HT-29 (cell line): ENCODE results near the gene BCL7B. TPM values are rescaled to one million over a fixed set of nuclear protein-coding genes. Genes with fewer than 3 reads are reported as not detected.
"Not testable (repeated sequence)": the region's sequence is repeated elsewhere in the genome, so short reads cannot be mapped to it uniquely, and the experiment has no call there.

Source experiments
- DNase-seq: peaks from one replicate; pipeline ENCODE4 v3.0.0-alpha.2; 2015; ENCODE audit warnings: low spot score
- total RNA-seq: library from RNA; depleted of rRNA; stranded (reverse); fragments of >200 nt; shearing (Covaris generic); gene quantifications from 2 replicates; pipeline ENCODE4 v1.2.3, GENCODE V29; 2014

BCL7B gene
- total RNA-seq, 1 experiment from 2014 or later = 65.4 TPM

GRCh38 chr7:73573276-73573675 is 15.8 kb upstream of the BCL7B start:
- no peak for DNase-seq

- no peak for DNase-seq
Observed at GRCh38 chr7:73572767-73573186, 15.3 kb upstream of the BCL7B start.

DNA sequence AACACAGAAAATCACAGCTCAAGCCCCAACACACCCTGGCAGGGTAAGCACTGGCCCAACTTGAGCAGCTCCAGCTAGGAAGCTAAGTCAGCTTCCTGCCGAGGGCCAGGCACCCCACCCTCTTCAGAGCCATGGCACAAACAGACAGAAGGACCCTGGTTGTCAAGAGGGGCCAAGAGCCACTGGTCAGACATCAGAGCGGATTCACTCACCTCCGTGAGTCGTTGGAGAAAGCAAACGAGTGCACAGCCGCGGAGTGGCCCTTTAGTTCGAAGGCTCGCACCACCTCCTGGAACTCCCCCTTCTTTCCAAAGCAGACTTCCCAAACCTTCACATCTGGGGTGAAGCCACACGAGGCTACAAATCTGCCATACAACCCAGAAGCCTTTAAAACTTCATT is 13.5 kb upstream of the BCL7B start:
- no peak for DNase-seq

GRCh38 chr7:73570521-73570920 is 13.0 kb upstream of the BCL7B start:
- no peak for DNase-seq

GRCh38 chr7:73569042-73569608 is 11.6 kb upstream of the BCL7B start:
- no peak for DNase-seq

- no peak for DNase-seq
Observed at GRCh38 chr7:73567846-73568685, 10.6 kb upstream of the BCL7B start.

DNA sequence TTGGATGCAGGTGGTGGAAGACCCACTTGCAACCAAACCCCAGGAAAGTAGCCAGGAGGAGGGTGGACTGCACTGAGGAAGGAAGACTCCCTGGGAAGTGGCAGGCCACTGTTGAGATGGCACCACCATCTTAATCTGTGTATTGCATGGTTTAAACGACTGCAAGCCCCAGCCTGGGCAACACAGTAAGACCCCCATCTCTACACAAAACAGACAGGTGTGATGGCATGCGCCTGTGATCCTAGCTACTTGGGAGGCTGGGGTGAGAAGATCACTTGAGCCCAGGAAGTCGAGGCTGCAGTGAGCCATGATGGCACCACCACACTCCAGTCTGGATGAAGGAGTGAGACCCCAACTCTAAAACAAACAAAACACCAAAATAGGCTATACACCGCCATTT is 9.7 kb upstream of the BCL7B start:
- DNase-seq = no peak

DNA sequence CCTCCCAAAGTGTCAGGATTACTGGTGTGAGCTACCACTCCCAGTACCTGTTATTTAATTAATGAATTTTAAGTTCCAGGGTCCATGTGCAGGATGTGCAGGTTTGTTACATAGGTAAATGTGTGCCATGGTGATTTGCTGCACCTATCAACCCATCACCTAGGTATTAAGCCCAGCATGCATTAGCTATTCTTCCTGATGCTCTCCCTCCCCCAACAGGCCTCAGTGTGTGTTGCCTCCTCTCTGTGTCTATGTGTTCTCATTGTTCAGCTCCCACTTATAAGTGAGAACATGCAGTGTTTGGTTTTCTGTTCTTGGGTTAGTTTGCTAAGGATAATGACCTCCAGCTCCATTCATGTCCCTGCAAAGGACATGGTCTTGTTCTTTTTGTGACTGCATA is 8.9 kb upstream of the BCL7B start:
- not testable (repeated sequence) for DNase-seq

- DNase-seq = no peak
Observed at GRCh38 chr7:73565675-73566340, 8.3 kb upstream of the BCL7B start.

DNA sequence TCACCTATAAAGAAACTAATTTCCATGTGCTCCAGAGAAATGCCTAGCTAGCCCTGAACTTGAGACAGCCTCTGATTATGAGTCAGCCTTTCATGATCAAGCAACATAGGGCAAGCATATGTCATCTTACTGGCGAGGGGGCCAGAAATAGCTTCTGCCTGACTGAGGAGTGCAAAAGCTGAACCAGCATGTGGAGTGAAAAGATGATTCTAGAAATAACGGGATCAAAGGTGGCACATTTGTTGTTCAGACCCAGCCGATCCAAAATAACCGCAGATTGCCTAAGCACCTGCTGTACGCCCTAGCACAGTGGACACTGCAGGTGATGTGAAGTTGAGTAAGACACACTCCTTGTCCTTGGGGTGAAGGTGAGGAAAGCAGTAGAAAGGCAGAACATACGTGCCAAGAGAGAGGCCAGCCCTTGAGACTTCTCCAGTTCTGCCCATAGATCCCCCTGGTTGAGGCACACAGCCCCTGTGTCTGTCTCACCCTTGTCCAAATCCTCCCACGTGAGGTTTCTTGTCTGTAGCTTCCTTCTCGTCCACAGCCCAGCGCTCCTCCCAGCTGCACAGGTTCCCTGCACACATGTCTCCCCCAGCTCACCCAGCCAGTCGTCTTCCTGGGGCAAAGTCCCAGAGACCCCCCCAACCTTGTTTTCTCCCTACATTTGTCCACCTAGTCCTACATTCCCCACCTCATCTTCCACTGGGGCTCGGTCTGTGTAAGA is 2.8 kb upstream of the BCL7B start:
- DNase-seq = peak; percentile 27

DNA sequence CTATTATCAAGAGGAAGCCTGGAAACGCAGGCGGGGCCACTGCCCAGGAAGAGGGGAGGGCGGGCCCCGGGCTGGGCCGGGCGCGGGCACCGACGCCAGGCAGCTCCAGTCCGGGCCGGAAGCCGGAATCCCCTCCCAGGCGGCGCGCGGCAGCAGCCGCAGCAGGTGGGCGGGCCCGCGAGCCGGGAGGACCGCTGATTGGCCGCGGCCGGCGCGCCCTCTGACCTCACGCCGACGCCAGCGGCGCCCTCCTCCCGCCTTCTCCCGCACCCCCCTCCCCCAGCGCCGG is 438 bp downstream of the BCL7B start:
- DNase-seq = peak; percentile 97

DNA sequence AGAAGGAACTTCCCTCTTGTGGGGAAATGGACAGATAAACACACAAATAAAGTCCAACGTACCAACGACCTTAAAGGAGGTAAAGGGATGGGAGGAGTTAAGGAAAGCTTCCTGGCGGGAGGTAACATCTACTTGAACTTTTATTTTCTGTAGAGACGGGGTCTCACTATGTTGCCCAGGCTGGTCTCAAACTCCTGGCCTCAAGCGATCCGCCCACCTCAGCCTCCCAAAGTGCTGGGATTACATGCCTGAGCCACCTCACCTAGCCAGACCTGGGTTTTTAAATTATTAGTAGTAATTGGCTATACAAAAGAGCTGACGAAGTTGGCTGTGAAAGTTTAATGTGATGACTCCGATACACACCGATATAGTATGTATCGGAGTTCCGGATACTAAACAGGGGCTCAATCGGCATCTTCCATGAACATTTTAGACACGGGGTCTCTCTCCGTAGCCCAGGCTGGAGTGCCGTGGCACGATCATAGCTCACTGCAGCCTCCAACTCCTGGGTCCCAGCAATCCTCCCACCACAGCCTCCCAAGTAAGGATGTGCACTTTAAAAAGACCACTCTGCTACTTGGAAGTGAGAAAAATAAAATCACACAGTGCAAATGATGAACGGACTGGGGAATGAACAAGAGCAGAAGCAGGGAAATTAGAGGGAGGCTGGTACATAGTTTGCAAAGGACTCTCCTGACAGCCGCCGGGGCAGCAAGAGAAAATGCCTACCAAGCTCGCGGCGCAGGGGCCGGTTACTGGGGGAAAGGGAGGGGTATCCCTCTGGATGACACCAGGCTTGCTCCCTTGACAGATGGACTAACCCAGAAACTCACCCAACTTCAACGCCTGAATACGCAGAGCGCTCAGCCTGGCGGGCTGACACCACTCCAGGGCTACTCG is 1.0 kb downstream of the BCL7B start:
- DNase-seq = peak; percentile 40

DNA sequence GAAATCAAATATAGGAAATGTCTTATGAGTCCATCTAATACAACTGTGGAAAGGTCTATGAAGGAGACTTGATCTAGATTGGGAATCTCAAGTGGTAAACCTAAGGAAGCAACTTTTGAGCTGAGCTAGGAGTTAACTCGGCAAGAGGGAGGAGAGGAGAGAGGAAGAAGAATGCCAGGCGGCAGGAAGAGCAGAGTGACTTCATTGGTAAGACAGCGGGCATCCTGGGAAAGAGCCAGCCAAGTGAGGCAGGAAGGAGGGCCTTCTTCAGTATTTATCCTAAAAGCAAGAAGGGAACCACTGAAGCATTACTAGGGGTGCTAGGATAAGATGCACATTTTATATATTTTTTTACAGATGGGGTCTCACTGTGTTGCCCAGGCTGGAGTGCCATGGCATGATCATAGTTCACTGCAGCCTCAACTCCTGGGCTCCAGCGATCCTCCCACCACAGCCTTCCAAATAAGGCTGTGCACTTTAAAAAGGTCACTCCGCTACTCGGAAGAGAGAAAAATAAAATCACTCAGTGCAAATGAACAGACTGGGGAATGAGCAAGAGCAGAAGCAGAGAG is 2.0 kb downstream of the BCL7B start:
- no peak for DNase-seq

DNA sequence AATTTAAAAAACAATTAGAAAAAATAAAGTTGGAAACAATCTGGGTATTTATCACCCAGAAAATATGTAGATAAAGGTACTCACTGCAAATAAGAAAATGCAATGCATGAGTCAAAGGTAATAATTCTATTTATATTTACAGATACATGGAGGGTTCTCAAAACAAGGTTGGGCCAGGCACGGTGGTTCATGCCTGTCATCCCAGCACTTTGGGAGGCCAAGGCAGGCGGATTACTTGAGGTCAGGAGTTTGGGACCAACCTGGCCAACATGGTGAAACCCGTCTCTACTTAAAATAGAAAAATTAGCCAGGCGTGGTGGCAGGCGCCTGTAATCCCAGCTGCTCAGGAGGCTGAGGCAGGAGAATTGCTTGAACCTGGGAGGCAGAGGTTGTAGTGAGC is 7.4 kb downstream of the BCL7B start:
- not testable (repeated sequence) for DNase-seq

GRCh38 chr7:73549176-73549575 is 8.3 kb downstream of the BCL7B start:
- no peak for DNase-seq

DNA sequence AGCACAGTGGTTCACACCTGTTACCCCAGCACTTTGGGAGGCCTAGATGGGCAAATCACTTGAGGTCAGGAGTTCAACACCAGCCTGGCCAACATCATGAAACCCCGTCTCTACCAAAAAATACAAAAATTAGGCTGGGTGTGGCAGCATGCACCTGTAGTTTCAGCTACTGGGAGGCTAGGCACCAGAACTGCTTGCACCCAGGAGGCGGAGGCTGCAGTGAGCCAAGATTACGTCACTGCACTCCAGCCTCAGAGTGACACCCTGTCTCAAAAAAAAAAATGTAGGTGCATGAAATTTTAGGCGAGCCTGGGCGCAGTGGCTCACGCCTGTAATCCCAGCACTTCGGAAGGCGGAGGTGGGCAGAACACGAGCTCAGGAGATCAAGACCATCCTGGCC is 9.6 kb downstream of the BCL7B start:
- DNase-seq = no peak

GRCh38 chr7:73544678-73545077 is 12.8 kb downstream of the BCL7B start:
- no peak for DNase-seq

- no peak for DNase-seq
Observed at GRCh38 chr7:73541722-73542121, 15.8 kb downstream of the BCL7B start.

DNA sequence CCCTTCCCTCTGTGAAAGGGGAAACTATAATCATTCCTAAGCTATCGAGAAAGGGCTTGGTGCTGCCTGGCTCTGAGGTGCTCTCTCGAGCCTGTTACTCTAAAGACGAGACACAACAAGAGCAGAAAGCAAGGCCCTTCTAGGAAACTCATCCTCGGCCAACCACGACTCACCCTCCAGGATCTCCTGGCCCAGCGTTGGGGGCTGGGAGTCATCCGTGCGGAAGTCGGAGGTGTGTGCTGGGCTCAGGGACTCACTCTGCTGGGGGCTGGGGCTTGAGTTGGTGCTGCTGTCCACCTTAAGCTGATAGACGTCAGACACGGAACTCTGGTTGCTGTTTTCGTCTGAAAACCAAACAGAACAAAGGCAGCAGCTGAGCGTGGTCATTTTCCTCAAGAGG is 17.8 kb downstream of the BCL7B start:
- no peak for DNase-seq

GRCh38 chr7:73538510-73538909 is 19.0 kb downstream of the BCL7B start:
- DNase-seq = not testable (repeated sequence)

GRCh38 chr7:73537051-73537450 is 20.4 kb downstream of the BCL7B start:
- no peak for DNase-seq
